GM23338 (cell line): Measurements from ENCODE around the gene ATP13A1.

Source experiments
- EZH2 ChIP-seq: fragments of 200-600 bp; sonication (generic); IDR thresholded peaks from one replicate; pipeline ENCODE4 v1.8.0; 2017; ENCODE audit warnings: antibody characterized with exemption, mild to moderate bottlenecking, low read depth; ENCODE audit not compliant: unreplicated experiment
- POLR2AphosphoS5 ChIP-seq: IDR thresholded peaks from 2 replicates; pipeline ENCODE4 v1.6.1; 2016; ENCODE audit warnings: antibody characterized with exemption, low read depth
- STAT1 ChIP-seq: IDR thresholded peaks from one replicate; pipeline ENCODE4 v1.6.1; 2016; ENCODE audit warnings: antibody characterized with exemption; ENCODE audit not compliant: unreplicated experiment
- ZNF331 ChIP-seq: fragments of 250-450 bp; sonication (Bioruptor Pico); IDR thresholded peaks from 2 replicates; pipeline ENCODE4 v1.5.0; 2020; ENCODE audit warnings: low read depth, mild to moderate bottlenecking, moderate library complexity
- ZNF462 ChIP-seq: fragments of 250-450 bp; sonication (Bioruptor Pico); IDR thresholded peaks from 2 replicates; pipeline ENCODE4 v1.5.0; 2020; ENCODE audit warnings: mild to moderate bottlenecking, moderate library complexity
- TF ChIP-seq, protein P1 (sequence below), 2 experiments: fragments of 200-600 bp in 1 of 2; sonication (generic) in 1 of 2; conservative IDR thresholded peaks; 2 replicates each; pipeline versions ENCODE4 v1.5.1 to v1.6.1; 2016 to 2017; ENCODE audit warnings: antibody characterized with exemption in 2 of 2, low read depth in 2 of 2, mild to moderate bottlenecking in 2 of 2, moderate library complexity in 1 of 2
- TF ChIP-seq, protein P2 (sequence below): IDR thresholded peaks from one replicate; pipeline ENCODE4 v1.6.1; 2018; ENCODE audit warnings: antibody characterized with exemption; ENCODE audit not compliant: unreplicated experiment
- TF ChIP-seq, protein P3 (sequence below): IDR thresholded peaks from 2 replicates; pipeline ENCODE4 v1.6.1; 2016; ENCODE audit warnings: antibody characterized with exemption

DNA sequence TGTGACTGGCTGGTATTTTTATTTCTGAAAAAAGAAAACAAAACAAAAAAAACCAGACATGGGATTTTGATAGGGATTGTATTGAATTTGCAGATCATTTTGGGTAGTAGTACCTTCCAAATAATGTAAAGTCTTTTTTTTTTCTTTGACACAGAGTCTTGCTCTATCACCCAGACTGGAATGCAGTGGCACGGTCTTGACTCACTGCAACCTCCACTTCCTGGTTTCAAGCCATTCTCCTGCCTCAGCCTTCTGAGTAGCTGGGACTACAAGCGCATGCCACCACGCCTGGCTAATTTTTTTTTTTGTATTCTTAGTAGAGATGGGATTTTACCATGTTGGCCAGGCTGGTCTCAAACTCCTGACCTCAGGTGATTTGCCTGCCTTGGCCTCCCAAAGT is 9.3 kb upstream of the ATP13A1 start:
- TF ChIP-seq, protein P1, sequence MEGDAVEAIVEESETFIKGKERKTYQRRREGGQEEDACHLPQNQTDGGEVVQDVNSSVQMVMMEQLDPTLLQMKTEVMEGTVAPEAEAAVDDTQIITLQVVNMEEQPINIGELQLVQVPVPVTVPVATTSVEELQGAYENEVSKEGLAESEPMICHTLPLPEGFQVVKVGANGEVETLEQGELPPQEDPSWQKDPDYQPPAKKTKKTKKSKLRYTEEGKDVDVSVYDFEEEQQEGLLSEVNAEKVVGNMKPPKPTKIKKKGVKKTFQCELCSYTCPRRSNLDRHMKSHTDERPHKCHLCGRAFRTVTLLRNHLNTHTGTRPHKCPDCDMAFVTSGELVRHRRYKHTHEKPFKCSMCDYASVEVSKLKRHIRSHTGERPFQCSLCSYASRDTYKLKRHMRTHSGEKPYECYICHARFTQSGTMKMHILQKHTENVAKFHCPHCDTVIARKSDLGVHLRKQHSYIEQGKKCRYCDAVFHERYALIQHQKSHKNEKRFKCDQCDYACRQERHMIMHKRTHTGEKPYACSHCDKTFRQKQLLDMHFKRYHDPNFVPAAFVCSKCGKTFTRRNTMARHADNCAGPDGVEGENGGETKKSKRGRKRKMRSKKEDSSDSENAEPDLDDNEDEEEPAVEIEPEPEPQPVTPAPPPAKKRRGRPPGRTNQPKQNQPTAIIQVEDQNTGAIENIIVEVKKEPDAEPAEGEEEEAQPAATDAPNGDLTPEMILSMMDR (conservative IDR thresholded peaks at IDR 0.05; ENCODE audit: low read depth in 2 of 2): no peak
- TF ChIP-seq EZH2 (no peak), POLR2AphosphoS5 (no peak), ZNF331 (CRISPR knock-in tag) (no peak), ZNF462 (CRISPR knock-in tag) (no peak), STAT1 (no peak)
- TF ChIP-seq, protein P2, sequence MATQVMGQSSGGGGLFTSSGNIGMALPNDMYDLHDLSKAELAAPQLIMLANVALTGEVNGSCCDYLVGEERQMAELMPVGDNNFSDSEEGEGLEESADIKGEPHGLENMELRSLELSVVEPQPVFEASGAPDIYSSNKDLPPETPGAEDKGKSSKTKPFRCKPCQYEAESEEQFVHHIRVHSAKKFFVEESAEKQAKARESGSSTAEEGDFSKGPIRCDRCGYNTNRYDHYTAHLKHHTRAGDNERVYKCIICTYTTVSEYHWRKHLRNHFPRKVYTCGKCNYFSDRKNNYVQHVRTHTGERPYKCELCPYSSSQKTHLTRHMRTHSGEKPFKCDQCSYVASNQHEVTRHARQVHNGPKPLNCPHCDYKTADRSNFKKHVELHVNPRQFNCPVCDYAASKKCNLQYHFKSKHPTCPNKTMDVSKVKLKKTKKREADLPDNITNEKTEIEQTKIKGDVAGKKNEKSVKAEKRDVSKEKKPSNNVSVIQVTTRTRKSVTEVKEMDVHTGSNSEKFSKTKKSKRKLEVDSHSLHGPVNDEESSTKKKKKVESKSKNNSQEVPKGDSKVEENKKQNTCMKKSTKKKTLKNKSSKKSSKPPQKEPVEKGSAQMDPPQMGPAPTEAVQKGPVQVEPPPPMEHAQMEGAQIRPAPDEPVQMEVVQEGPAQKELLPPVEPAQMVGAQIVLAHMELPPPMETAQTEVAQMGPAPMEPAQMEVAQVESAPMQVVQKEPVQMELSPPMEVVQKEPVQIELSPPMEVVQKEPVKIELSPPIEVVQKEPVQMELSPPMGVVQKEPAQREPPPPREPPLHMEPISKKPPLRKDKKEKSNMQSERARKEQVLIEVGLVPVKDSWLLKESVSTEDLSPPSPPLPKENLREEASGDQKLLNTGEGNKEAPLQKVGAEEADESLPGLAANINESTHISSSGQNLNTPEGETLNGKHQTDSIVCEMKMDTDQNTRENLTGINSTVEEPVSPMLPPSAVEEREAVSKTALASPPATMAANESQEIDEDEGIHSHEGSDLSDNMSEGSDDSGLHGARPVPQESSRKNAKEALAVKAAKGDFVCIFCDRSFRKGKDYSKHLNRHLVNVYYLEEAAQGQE: no peak
- TF ChIP-seq, protein P3, sequence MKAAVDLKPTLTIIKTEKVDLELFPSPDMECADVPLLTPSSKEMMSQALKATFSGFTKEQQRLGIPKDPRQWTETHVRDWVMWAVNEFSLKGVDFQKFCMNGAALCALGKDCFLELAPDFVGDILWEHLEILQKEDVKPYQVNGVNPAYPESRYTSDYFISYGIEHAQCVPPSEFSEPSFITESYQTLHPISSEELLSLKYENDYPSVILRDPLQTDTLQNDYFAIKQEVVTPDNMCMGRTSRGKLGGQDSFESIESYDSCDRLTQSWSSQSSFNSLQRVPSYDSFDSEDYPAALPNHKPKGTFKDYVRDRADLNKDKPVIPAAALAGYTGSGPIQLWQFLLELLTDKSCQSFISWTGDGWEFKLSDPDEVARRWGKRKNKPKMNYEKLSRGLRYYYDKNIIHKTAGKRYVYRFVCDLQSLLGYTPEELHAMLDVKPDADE: no peak
